ENCODE measurements around the gene LCMT2.

- TF ChIP-seq EZH2 (IDR thresholded peaks at IDR 0.05) (no peak), POLR2AphosphoS5 (IDR thresholded peaks at IDR 0.05; ENCODE audit: borderline replicate concordance, low read depth, low read length) (no peak)
These were observed 14.1 kb downstream of the LCMT2 start for GRCh38 chr15:43316016-43316970.

All from SK-N-MC (cell line).